ENCODE results near the gene BCL2L11. TPM values are rescaled to one million over a fixed set of nuclear protein-coding genes. Genes with fewer than 3 reads are reported as not detected.

The BCL2L11 gene
- total and polyA plus RNA-seq, 12 donors: 1.4 to 14.5 (median 6.8) TPM

GRCh38 chr2:111178296-111178695 is 57.6 kb downstream of the BCL2L11 start:
- intact Hi-C loops (cut with DNase I): no loop called here
- no peak for TF ChIP-seq CTCF (IDR thresholded peaks at IDR 0.05)
- Histone ChIP-seq H3K9me3 (no peaks in the 10 kb centered on the region), H3K27me3 (no peaks in the 10 kb centered on the region), H3K4me1 (peaks cover 0 to 4% (median 0%) of the 10 kb centered on the region in 9 donors), H3K36me3 (no peaks in the 10 kb centered on the region), H3K4me3 (no peak overlapping the region), H3K27ac (no peak overlapping the region)
- DNase-seq (no peak), ATAC-seq (no peak)
- WGBS, 2 donors: 96 to 98% methylated on average over 4 of the region's 4 CpGs

GRCh38 chr2:111178730-111179405 is 58.2 kb downstream of the BCL2L11 start:
- Histone ChIP-seq H3K9me3 (no peaks in the 10 kb centered on the region), H3K4me1 (peaks cover 0 to 4% (median 0%) of the 10 kb centered on the region in 9 donors), H3K4me3 (no peak overlapping the region), H3K36me3 (no peaks in the 10 kb centered on the region), H3K27me3 (no peaks in the 10 kb centered on the region), H3K27ac (no peak overlapping the region)
- TF ChIP-seq CTCF (IDR thresholded peaks at IDR 0.05): no peak
- no peak for ATAC-seq
- 82 to 90% methylated on average over 5 of the region's 5 CpGs for WGBS, 2 donors
- no peak for DNase-seq
- intact Hi-C loops (cut with DNase I): no loop called here

- 70 to 77% methylated on average over 2 of the region's 2 CpGs for WGBS, 2 donors
- ATAC-seq: no peak
- intact Hi-C loops (cut with DNase I): no loop called here
Observed at GRCh38 chr2:111182121-111182520, 61.4 kb downstream of the BCL2L11 start.

GRCh38 chr2:111182740-111183139 is 62.0 kb downstream of the BCL2L11 start:
- WGBS, 2 donors: 79 to 82% methylated on average over 2 of the region's 2 CpGs

More at GRCh38 chr2:111182121-111182520, 61.4 kb downstream of the BCL2L11 start:
- Histone ChIP-seq H3K36me3 (no peaks in the 10 kb centered on the region), H3K4me3 (no peak overlapping the region), H3K9me3 (no peaks in the 10 kb centered on the region), H3K27me3 (no peaks in the 10 kb centered on the region), H3K27ac (no peak overlapping the region), H3K4me1 (peaks cover 0 to 15% (median 0%) of the 10 kb centered on the region in 9 donors)
- no peak for DNase-seq
- no peak for TF ChIP-seq CTCF (IDR thresholded peaks at IDR 0.05)

More at GRCh38 chr2:111182740-111183139, 62.0 kb downstream of the BCL2L11 start:
- intact Hi-C loops (cut with DNase I): no loop called here
- DNase-seq (no peak), ATAC-seq (no peak)
- H3K36me3 ChIP-seq: no peaks in the 10 kb centered on the region
- H3K4me1 ChIP-seq: peaks cover 0 to 15% (median 0%) of the 10 kb centered on the region in 9 donors
- H3K4me3 ChIP-seq: no peak overlapping the region
- H3K27ac ChIP-seq: no peak overlapping the region
- no peak for TF ChIP-seq CTCF (IDR thresholded peaks at IDR 0.05)
- H3K27me3 ChIP-seq: no peaks in the 10 kb centered on the region
- H3K9me3 ChIP-seq: no peaks in the 10 kb centered on the region
